Neural progenitor cell (in vitro differentiated cells): ENCODE data around the gene EPHA5.

ENCODE experiments used
- CTCF ChIP-seq: fragments of 200-600 bp; sonication (generic); IDR thresholded peaks from 2 replicates; pipeline ENCODE4 v1.5.1; 2017; ENCODE audit warnings: antibody characterized with exemption, mild to moderate bottlenecking
- EZH2 ChIP-seq: fragments of 200-600 bp; sonication (generic); IDR thresholded peaks from 2 replicates; pipeline ENCODE4 v1.6.1; 2017; ENCODE audit warnings: antibody characterized with exemption, mild to moderate bottlenecking, moderate library complexity

GRCh38 chr4:65589331-65589730 is 81.0 kb downstream of the EPHA5 start:
- no peak for TF ChIP-seq CTCF
- no peak for TF ChIP-seq EZH2
